SK-N-SH (cell line): ENCODE measurements around the gene ANKRD33B. TPM values are rescaled to one million over a fixed set of nuclear protein-coding genes. Genes with fewer than 3 reads are reported as not detected.
A peak's percentile ranks its signal among the peaks of the same experiment; 100 is the strongest.

Experiments used
- CTCF ChIA-PET: fragments of 300-600, 350-600 bp; formaldehyde crosslinking; extraction: SDS; loops from one replicate; lab custom pipeline; 2021; lab: Yijun Ruan, JAX
- POLR2A ChIA-PET: fragments of 350-600 bp; sonication (Branson Sonifier 250); formaldehyde crosslinking; extraction: SDS; loops from one replicate; lab custom pipeline; 2020; ENCODE audit warnings: antibody characterized with exemption, inconsistent platforms; lab: Yijun Ruan, JAX
- DNase-seq: peaks from one replicate; pipeline ENCODE4 v3.0.0; 2012
- H2AFZ ChIP-seq: fragments of 200-600 bp; sonication (generic); 2 replicates; pipeline ENCODE4 v1.8.1; 2016; ENCODE audit warnings: antibody characterized with exemption, mild to moderate bottlenecking, low read depth
- H3F3A ChIP-seq: fragments of 200-600 bp; sonication (generic); replicated peaks from 2 replicates; pipeline ENCODE3; 2016; ENCODE audit warnings: antibody characterized with exemption, mild to moderate bottlenecking; ENCODE audit not compliant: insufficient read depth
- H3K27ac ChIP-seq, 2 experiments: fragments of 200-500 bp in 1 of 2; fragments of 200-600 bp in 1 of 2; sonication (Bioruptor generic) in 1 of 2; sonication (generic), shearing (Covaris generic) in 1 of 2; 2 replicates each; pipeline versions ENCODE4 v1.5.1 to v1.6.1; 2014 to 2016; ENCODE audit warnings: low read depth in 2 of 2, inconsistent platforms in 1 of 2, low read length in 1 of 2, mild to moderate bottlenecking in 1 of 2, mixed read lengths in 1 of 2
- H3K27me3 ChIP-seq: fragments of 200-600 bp; sonication (generic), shearing (Covaris generic); 2 replicates; pipeline ENCODE4 v1.6.1; 2016; ENCODE audit warnings: mixed run types; ENCODE audit not compliant: insufficient read depth
- H3K36me3 ChIP-seq, 2 experiments: fragments of 200-500 bp in 1 of 2; fragments of 200-600 bp in 1 of 2; sonication (Bioruptor generic) in 1 of 2; sonication (generic) in 1 of 2; replicated peaks in 1 of 2; 2 replicates each; pipeline versions ENCODE3 to v1.5.1; 2014 to 2016; ENCODE audit warnings: low read length in 1 of 2, mild to moderate bottlenecking in 1 of 2; ENCODE audit not compliant: insufficient read depth in 2 of 2, control insufficient read depth in 1 of 2
- H3K4me1 ChIP-seq, 2 experiments: fragments of 200-500 bp in 1 of 2; fragments of 200-600 bp in 1 of 2; sonication (Bioruptor generic) in 1 of 2; sonication (generic), shearing (Covaris generic) in 1 of 2; 2 replicates each; pipeline versions ENCODE4 v1.5.1 to v1.6.1; 2014 to 2016; ENCODE audit warnings: low read depth in 1 of 2, low read length in 1 of 2, mixed run types in 1 of 2; ENCODE audit not compliant: insufficient read depth in 2 of 2, control insufficient read depth in 1 of 2
- H3K4me2 ChIP-seq: fragments of 200-600 bp; sonication (generic), shearing (Covaris generic); 2 replicates; pipeline ENCODE4 v1.6.1; 2017; ENCODE audit warnings: mixed run types
- H3K4me3 ChIP-seq, 2 experiments: fragments of 200-500 bp in 1 of 2; fragments of 200-600 bp in 1 of 2; sonication (Bioruptor generic) in 1 of 2; sonication (generic), shearing (Covaris generic) in 1 of 2; 2 replicates each; pipeline versions ENCODE4 v1.5.1 to v1.8.1; 2014 to 2016; ENCODE audit warnings: low read depth in 2 of 2, inconsistent platforms in 1 of 2, low read length in 1 of 2, mild to moderate bottlenecking in 1 of 2, mixed read lengths in 1 of 2, moderate library complexity in 1 of 2
- H3K79me2 ChIP-seq: fragments of 200-600 bp; sonication (generic); 2 replicates; pipeline ENCODE4 v1.8.1; 2017; ENCODE audit warnings: mild to moderate bottlenecking; ENCODE audit not compliant: insufficient read depth
- H3K9ac ChIP-seq: fragments of 200-600 bp; sonication (generic); 2 replicates; pipeline ENCODE4 v1.6.1; 2017; ENCODE audit warnings: mixed run types
- H3K9me2 ChIP-seq: fragments of 200-600 bp; sonication (generic); 2 replicates; pipeline ENCODE4 v1.6.1; 2017; ENCODE audit warnings: mixed run types
- H3K9me3 ChIP-seq: fragments of 200-600 bp; sonication (generic); 2 replicates; pipeline ENCODE4 v1.6.1; 2017; ENCODE audit warnings: mixed run types, mild to moderate bottlenecking, moderate library complexity
- H4K20me1 ChIP-seq: fragments of 200-600 bp; sonication (generic); 2 replicates; pipeline ENCODE4 v1.6.1; 2017; ENCODE audit warnings: mild to moderate bottlenecking, mixed run types; ENCODE audit not compliant: insufficient read depth
- ELF1 ChIP-seq: IDR thresholded peaks from 2 replicates; pipeline ENCODE4 v1.4.0; 2012
- EZH2phosphoT487 ChIP-seq: fragments of 200-600 bp; sonication (generic); IDR thresholded peaks from 2 replicates; pipeline ENCODE4 v1.6.1; 2017; ENCODE audit warnings: low read depth, mixed run types, mild to moderate bottlenecking, antibody characterized with exemption, moderate library complexity, borderline replicate concordance
- FOSL2 ChIP-seq: IDR thresholded peaks from 2 replicates; pipeline ENCODE4 v1.4.0; 2012; ENCODE audit warnings: low read depth, mild to moderate bottlenecking, moderate library complexity, borderline replicate concordance
- FOXJ3 ChIP-seq: sonication (generic); formaldehyde crosslinking; IDR thresholded peaks from 2 replicates; pipeline ENCODE4 v1.5.1; 2020; ENCODE audit warnings: mild to moderate bottlenecking, missing genetic modification reagents
- GATA2 ChIP-seq: sonication (generic); formaldehyde crosslinking; IDR thresholded peaks from 2 replicates; pipeline ENCODE4 v1.5.0; 2020; ENCODE audit warnings: mild to moderate bottlenecking, missing genetic modification reagents
- IRF3 ChIP-seq: fragments of 150-350 bp; IDR thresholded peaks from 2 replicates; pipeline ENCODE4 v1.6.1; 2016; ENCODE audit warnings: mild to moderate bottlenecking, low read depth, low read length
- MEF2A ChIP-seq: IDR thresholded peaks from 2 replicates; pipeline ENCODE4 v1.4.0; 2012; ENCODE audit warnings: low read depth, borderline replicate concordance
- MXI1 ChIP-seq: IDR thresholded peaks from 2 replicates; pipeline ENCODE4 v1.6.1; 2012; ENCODE audit warnings: mild to moderate bottlenecking, low read depth, low read length, improper control_type of control experiment
- NRF1 ChIP-seq: IDR thresholded peaks from 2 replicates; pipeline ENCODE4 v1.6.1; 2012; ENCODE audit warnings: low read depth, mild to moderate bottlenecking, low read length
- POLR2AphosphoS5 ChIP-seq: IDR thresholded peaks from 2 replicates; pipeline ENCODE4 v1.6.1; 2012; ENCODE audit warnings: low read depth, low read length
- RAD21 ChIP-seq: IDR thresholded peaks from 2 replicates; pipeline ENCODE4 v1.6.1; 2012; ENCODE audit warnings: mild to moderate bottlenecking, low read length
- REST ChIP-seq: IDR thresholded peaks from 2 replicates; pipeline ENCODE4 v1.6.1; 2012; ENCODE audit warnings: mild to moderate bottlenecking, low read depth, low read length, moderate library complexity
- RXRA ChIP-seq: IDR thresholded peaks from 2 replicates; pipeline ENCODE4 v1.4.0; 2012; ENCODE audit warnings: low read depth, mild to moderate bottlenecking, borderline replicate concordance
- SIN3A ChIP-seq: IDR thresholded peaks from 2 replicates; pipeline ENCODE4 v1.6.1; 2012; ENCODE audit warnings: low read depth, mild to moderate bottlenecking, low read length, moderate library complexity, borderline replicate concordance
- SMC3 ChIP-seq: IDR thresholded peaks from 2 replicates; pipeline ENCODE4 v1.6.1; 2012; ENCODE audit warnings: low read depth, low read length, improper control_type of control experiment
- TAF1 ChIP-seq: IDR thresholded peaks from 2 replicates; pipeline ENCODE4 v1.6.1; 2012; ENCODE audit warnings: low read depth, mild to moderate bottlenecking, low read length, moderate library complexity, borderline replicate concordance
- TCF12 ChIP-seq: IDR thresholded peaks from 2 replicates; pipeline ENCODE4 v1.4.0; 2012
- USF2 ChIP-seq: fragments of 150-350 bp; IDR thresholded peaks from 2 replicates; pipeline ENCODE4 v1.6.1; 2017; ENCODE audit warnings: antibody characterized with exemption, low read length, low read depth, borderline replicate concordance
- YY1 ChIP-seq: IDR thresholded peaks from 2 replicates; pipeline ENCODE4 v1.4.0; 2012; ENCODE audit warnings: low read depth, mild to moderate bottlenecking
- WGBS: methylation state at CpG from one replicate; pipeline ENCODE4 v1.1.6; 2017; ENCODE audit warnings: low lambda C conversion rate; 5-methylcytosine and 5-hydroxymethylcytosine counted together
- polyA plus RNA-seq, 3 experiments: library from polyadenylated mRNA; depleted of rRNA; stranded (reverse); fragments of >200 nt; gene quantifications; 2 replicates each; pipeline ENCODE4 v1.2.3, GENCODE V29; 2012
- TF ChIP-seq, protein P1 (sequence below): IDR thresholded peaks from 2 replicates; pipeline ENCODE4 v1.4.0; 2012; ENCODE audit warnings: low read depth

ANKRD33B gene
- polyA plus RNA-seq, 1 of the 3 experiments (the other 2 are of a cell fraction): 1.8 TPM

GRCh38 chr5:10546186-10546585 lies 17.7 kb upstream of the ANKRD33B start:
- no peak for DNase-seq
- no peak for TF ChIP-seq FOSL2
- no peak for TF ChIP-seq MEF2A
- TF ChIP-seq USF2: no peak
- no peak for TF ChIP-seq MXI1
- no peak for TF ChIP-seq NRF1
- TF ChIP-seq RAD21: no peak
- no peak for TF ChIP-seq SMC3
- TF ChIP-seq POLR2AphosphoS5: no peak
- TF ChIP-seq, protein P1, sequence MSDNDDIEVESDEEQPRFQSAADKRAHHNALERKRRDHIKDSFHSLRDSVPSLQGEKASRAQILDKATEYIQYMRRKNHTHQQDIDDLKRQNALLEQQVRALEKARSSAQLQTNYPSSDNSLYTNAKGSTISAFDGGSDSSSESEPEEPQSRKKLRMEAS: no peak
- TF ChIP-seq ELF1: no peak
- TF ChIP-seq SIN3A: no peak
- no peak for TF ChIP-seq YY1
- no peak for TF ChIP-seq RXRA
- no peak for TF ChIP-seq GATA2 (CRISPR knock-in tag)
- TF ChIP-seq REST: no peak
- no peak for TF ChIP-seq TCF12
- TF ChIP-seq TAF1: no peak
- TF ChIP-seq FOXJ3 (CRISPR knock-in tag): no peak
- no peak for TF ChIP-seq IRF3
- no peak for TF ChIP-seq EZH2phosphoT487
- Histone ChIP-seq H3K79me2 (no peaks in the 10 kb centered on the region), H3K4me3 (no peak overlapping the region), H3K27me3 (no peaks in the 10 kb centered on the region), H3K9ac (no peak overlapping the region), H3K9me2 (no peaks in the 10 kb centered on the region), H3F3A (peaks cover 21% of the 10 kb centered on the region), H3K4me2 (no peak overlapping the region), H4K20me1 (no peaks in the 10 kb centered on the region), H3K4me1 (peaks cover 0 to 8% of the 10 kb centered on the region in 2 experiments; a peak in 3 of 4 replicates), H3K27ac (no peak overlapping the region), H3K36me3 (no peaks in the 10 kb centered on the region), H3K9me3 (no peaks in the 10 kb centered on the region), H2AFZ (peak overlapping the region; percentile 17; the same call in 1 of the 2 replicates)
- CTCF ChIA-PET: interaction anchor here (0.9 to 1.2 kb wide), 2 partner anchors 9 to 82 kb away, joined by 3 read pairs; no protein-coding TSS in a partner anchor
- POLR2A ChIA-PET: no interaction called here
- 82% methylated on average over 7 of the region's 7 CpGs for WGBS
